Activated T-cell treated with anti-CD3 and anti-CD28 coated beads for 24 hours (primary cell): Measurements from ENCODE around the gene MS4A14.
"Not testable (repeated sequence)": the region's sequence is repeated elsewhere in the genome, so short reads cannot be mapped to it uniquely, and the experiment has no call there.

Experiments
- DNase-seq: peaks from one replicate; pipeline ENCODE4 v3.0.0-alpha.2; 2020; ENCODE audit warnings: low read depth

Gene MS4A14

GRCh38 chr11:60396382-60396781 is at the start of gene MS4A14:
Gene MS4A14, plus strand, starts transcription at chr11:60396459. Its CDS starts 120 bp downstream, at chr11:60396579.
- no peak for DNase-seq

GRCh38 chr11:60347084-60347797 is 49.0 kb upstream of the MS4A14 start:
- no peak for DNase-seq

- DNase-seq: no peak
Measured at GRCh38 chr11:60348116-60348515, 48.1 kb upstream of the MS4A14 start.

GRCh38 chr11:60349990-60350389 is 46.3 kb upstream of the MS4A14 start:
- no peak for DNase-seq

GRCh38 chr11:60357771-60358170 is 38.5 kb upstream of the MS4A14 start:
- no peak for DNase-seq

GRCh38 chr11:60360621-60361020 is 35.6 kb upstream of the MS4A14 start:
- no peak for DNase-seq

GRCh38 chr11:60362241-60362640 is 34.0 kb upstream of the MS4A14 start:
- DNase-seq: no peak

GRCh38 chr11:60363542-60364470 is 32.5 kb upstream of the MS4A14 start:
- peak; percentile 52 for DNase-seq

GRCh38 chr11:60366262-60366904 is 29.9 kb upstream of the MS4A14 start:
- not testable (repeated sequence) for DNase-seq

- no peak for DNase-seq
Measured at GRCh38 chr11:60367009-60367408, 29.2 kb upstream of the MS4A14 start.

GRCh38 chr11:60367896-60368295 is 28.4 kb upstream of the MS4A14 start:
- DNase-seq: no peak

- no peak for DNase-seq
Measured at GRCh38 chr11:60370252-60370810, 25.9 kb upstream of the MS4A14 start.

GRCh38 chr11:60370811-60371298 is 25.4 kb upstream of the MS4A14 start:
- DNase-seq: no peak

GRCh38 chr11:60371386-60371785 is 24.9 kb upstream of the MS4A14 start:
- DNase-seq: no peak

GRCh38 chr11:60371854-60372253 is 24.4 kb upstream of the MS4A14 start:
- no peak for DNase-seq

- DNase-seq: no peak
Measured at GRCh38 chr11:60372767-60373166, 23.5 kb upstream of the MS4A14 start.

- no peak for DNase-seq
Measured at GRCh38 chr11:60375316-60375715, 20.9 kb upstream of the MS4A14 start.

- DNase-seq: no peak
Measured at GRCh38 chr11:60376601-60377000, 19.7 kb upstream of the MS4A14 start.

- no peak for DNase-seq
Measured at GRCh38 chr11:60377401-60378136, 18.7 kb upstream of the MS4A14 start.

- DNase-seq: no peak
Measured at GRCh38 chr11:60378354-60378753, 17.9 kb upstream of the MS4A14 start, which contains the start of gene MS4A7. Gene MS4A7, plus strand, starts transcription at chr11:60378532. Its CDS starts 4,610 bp downstream, at chr11:60383142.

GRCh38 chr11:60389279-60389910 is 6.9 kb upstream of the MS4A14 start:
- no peak for DNase-seq
